ENCODE results near the gene TRIM69.

- TF ChIP-seq CTCF (conservative IDR thresholded peaks at IDR 0.05; ENCODE audit: low read depth, low read length) = no peak
- no peak for TF ChIP-seq EZH2 (IDR thresholded peaks at IDR 0.05; ENCODE audit: borderline replicate concordance, low read depth, low read length, poor library complexity, severe bottlenecking)
Observed at GRCh38 chr15:44718927-44719292, 17.4 kb upstream of the TRIM69 start.
